ENCODE data around the gene LAYN. TPM values are rescaled to one million over a fixed set of nuclear protein-coding genes. Genes with fewer than 3 reads are reported as not detected.

Gene LAYN
- total and polyA plus RNA-seq, 7 donors: 1.4 to 65.8 (median 36.0) TPM

GRCh38 chr11:111521135-111521534, 19.4 kb upstream of the LAYN start:
- 88% methylated on average over 2 of the region's 2 CpGs for WGBS, 2 donors

DNA sequence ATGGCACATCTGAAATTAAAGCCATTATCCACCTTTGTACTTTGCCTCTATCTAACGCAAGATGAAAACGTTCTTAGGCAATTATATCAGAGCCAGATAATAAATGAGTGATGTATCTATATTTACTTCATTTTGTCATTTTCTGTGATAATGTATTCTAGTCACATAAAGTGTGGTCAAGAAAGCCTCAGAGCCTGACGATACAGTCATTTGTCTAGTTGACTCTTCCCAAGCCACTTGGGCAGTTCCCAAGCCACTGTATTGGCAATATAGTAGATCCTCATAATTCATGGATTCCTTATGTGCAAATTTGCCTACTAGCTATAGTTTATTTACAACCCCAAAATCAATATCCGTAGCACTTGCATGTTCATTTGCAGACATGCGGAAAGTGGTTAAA, 18.1 kb upstream of the LAYN start:
- no peak for TF ChIP-seq POLR2AphosphoS5 (IDR thresholded peaks at IDR 0.05)
- TF ChIP-seq EP300 (IDR thresholded peaks at IDR 0.05): no peak
- no peak for TF ChIP-seq POLR2A (IDR thresholded peaks at IDR 0.05)
- TF ChIP-seq, protein P1, sequence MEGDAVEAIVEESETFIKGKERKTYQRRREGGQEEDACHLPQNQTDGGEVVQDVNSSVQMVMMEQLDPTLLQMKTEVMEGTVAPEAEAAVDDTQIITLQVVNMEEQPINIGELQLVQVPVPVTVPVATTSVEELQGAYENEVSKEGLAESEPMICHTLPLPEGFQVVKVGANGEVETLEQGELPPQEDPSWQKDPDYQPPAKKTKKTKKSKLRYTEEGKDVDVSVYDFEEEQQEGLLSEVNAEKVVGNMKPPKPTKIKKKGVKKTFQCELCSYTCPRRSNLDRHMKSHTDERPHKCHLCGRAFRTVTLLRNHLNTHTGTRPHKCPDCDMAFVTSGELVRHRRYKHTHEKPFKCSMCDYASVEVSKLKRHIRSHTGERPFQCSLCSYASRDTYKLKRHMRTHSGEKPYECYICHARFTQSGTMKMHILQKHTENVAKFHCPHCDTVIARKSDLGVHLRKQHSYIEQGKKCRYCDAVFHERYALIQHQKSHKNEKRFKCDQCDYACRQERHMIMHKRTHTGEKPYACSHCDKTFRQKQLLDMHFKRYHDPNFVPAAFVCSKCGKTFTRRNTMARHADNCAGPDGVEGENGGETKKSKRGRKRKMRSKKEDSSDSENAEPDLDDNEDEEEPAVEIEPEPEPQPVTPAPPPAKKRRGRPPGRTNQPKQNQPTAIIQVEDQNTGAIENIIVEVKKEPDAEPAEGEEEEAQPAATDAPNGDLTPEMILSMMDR (IDR thresholded peaks at IDR 0.05): no peak
- Histone ChIP-seq H3K27me3 (no peaks in the 10 kb centered on the region), H3K4me1 (no peaks in the 10 kb centered on the region), H3K36me3 (no peaks in the 10 kb centered on the region), H3K27ac (no peak overlapping the region), H3K4me3 (no peak overlapping the region), H3K9me3 (no peaks in the 10 kb centered on the region)
- intact Hi-C loops (cut with DNase I): no loop called here
- DNase-seq: no peak
- WGBS, 2 donors: 86 to 90% methylated on average over 5 of the region's 5 CpGs

More at GRCh38 chr11:111521135-111521534, 19.4 kb upstream of the LAYN start:
- intact Hi-C loops (cut with DNase I): no loop called here
- no peaks in the 10 kb centered on the region for H3K9me3 ChIP-seq
- no peak for DNase-seq
- no peak for TF ChIP-seq POLR2AphosphoS5 (IDR thresholded peaks at IDR 0.05)
- H3K4me1 ChIP-seq: no peaks in the 10 kb centered on the region
- H3K4me3 ChIP-seq: no peak overlapping the region
- H3K27me3 ChIP-seq: no peaks in the 10 kb centered on the region
- no peak overlapping the region for H3K27ac ChIP-seq
- no peaks in the 10 kb centered on the region for H3K36me3 ChIP-seq

DNA sequence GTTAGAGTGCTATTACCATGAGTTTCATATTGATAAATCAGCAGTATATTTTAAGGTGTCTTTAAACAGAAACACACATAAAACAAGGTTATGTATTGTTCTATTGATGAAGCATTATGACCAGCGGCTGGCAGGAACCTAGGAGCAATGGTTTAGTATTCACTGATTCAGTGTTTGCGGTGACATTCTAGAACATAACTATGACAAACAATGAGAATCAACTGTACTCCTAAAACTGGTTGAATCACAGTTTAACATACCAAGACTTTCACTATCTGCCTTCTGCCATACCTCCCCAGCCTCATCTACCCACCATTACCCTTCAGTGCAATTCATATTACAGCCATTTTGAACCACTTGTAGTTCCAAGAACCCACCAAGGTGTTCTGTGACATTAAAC, 17.2 kb upstream of the LAYN start:
- DNase-seq: no peak
- intact Hi-C loops (cut with DNase I): no loop called here
- H3K4me1 ChIP-seq: no peaks in the 10 kb centered on the region
- H3K4me3 ChIP-seq: no peak overlapping the region
- no peaks in the 10 kb centered on the region for H3K9me3 ChIP-seq
- H3K36me3 ChIP-seq: no peaks in the 10 kb centered on the region
- 88 to 96% methylated on average over 2 of the region's 2 CpGs for WGBS, 2 donors
- H3K27ac ChIP-seq: no peak overlapping the region
- no peaks in the 10 kb centered on the region for H3K27me3 ChIP-seq
- TF ChIP-seq, protein P1 (IDR thresholded peaks at IDR 0.05): no peak
- TF ChIP-seq EP300 (IDR thresholded peaks at IDR 0.05) (no peak), POLR2AphosphoS5 (IDR thresholded peaks at IDR 0.05) (no peak), POLR2A (IDR thresholded peaks at IDR 0.05) (no peak)

DNA sequence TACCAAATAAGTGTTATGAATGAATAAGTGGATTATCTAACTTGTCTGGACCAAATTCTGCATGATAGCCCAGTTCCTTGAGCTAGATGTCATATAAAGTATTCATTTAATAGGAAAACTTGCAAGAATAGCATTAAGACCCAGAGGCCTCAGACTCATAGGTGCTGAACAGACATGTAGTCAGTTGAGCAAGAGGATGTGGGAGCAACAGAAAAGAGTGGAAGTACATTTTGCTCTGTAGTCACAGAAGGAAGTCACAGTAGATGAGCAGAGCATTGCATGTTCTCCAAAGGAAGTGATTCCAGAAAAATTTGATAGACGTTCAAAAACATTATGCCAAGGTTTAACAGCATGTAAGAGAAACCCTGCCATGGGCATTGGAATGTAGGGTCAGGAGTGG, 16.5 kb upstream of the LAYN start:
- Histone ChIP-seq H3K4me3 (no peak overlapping the region), H3K4me1 (no peaks in the 10 kb centered on the region), H3K36me3 (no peaks in the 10 kb centered on the region), H3K9me3 (no peaks in the 10 kb centered on the region), H3K27ac (no peak overlapping the region), H3K27me3 (no peaks in the 10 kb centered on the region)
- 61 to 78% methylated on average over 1 of the region's 1 CpG for WGBS, 2 donors
- intact Hi-C loops (cut with DNase I): no loop called here
- no peak for DNase-seq
- TF ChIP-seq POLR2A (IDR thresholded peaks at IDR 0.05) (no peak), POLR2AphosphoS5 (IDR thresholded peaks at IDR 0.05) (no peak), EP300 (IDR thresholded peaks at IDR 0.05) (no peak)
- TF ChIP-seq, protein P1 (IDR thresholded peaks at IDR 0.05): no peak

DNA sequence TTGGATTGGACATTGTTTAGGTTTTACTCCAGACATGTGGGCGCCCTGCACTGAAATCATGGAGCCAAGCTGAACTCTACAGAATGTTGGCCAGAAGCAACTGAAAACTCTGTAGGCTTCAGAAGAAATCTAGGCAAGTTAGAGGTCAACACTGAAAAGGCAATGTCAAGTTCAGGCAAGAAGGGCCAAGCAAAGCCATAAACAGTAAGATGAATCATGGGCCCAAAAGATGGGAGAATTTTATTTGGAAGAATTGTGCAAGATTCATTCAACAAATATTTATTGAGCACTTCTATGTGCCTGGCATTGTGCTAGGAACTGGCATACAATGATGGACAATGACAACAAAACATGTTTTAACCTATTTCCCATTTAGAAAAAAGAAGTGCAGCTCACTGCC, 15.1 kb upstream of the LAYN start:
- no peak for TF ChIP-seq POLR2A (IDR thresholded peaks at IDR 0.05)
- TF ChIP-seq EP300 (IDR thresholded peaks at IDR 0.05): no peak
- no peak for TF ChIP-seq POLR2AphosphoS5 (IDR thresholded peaks at IDR 0.05)
- Histone ChIP-seq H3K36me3 (no peaks in the 10 kb centered on the region), H3K27me3 (no peaks in the 10 kb centered on the region), H3K9me3 (no peaks in the 10 kb centered on the region), H3K4me1 (no peaks in the 10 kb centered on the region), H3K4me3 (no peak overlapping the region), H3K27ac (no peak overlapping the region)
- intact Hi-C loops (cut with DNase I): no loop called here
- WGBS, 2 donors: 93 to 96% methylated on average over 1 of the region's 1 CpG
- no peak for DNase-seq

DNA sequence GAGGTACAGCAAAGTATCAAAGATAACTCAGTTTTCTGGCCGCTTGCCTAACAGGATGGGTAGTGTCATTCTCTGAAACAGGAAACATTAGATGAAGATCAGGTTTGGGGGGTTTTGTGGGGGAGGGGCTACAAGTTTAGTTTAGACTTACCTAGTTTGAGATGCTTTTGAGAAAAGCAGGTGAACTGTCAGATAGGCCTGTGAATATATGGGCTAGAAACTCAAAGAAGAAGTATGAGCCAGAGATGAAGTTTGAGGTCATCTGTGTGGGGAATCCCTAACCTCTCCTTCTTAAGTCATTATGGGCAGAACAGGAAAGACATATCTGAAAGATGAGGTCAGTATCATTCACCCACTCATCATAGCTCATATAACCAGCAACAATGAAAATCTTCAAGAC, 14.0 kb upstream of the LAYN start:
- H3K4me1 ChIP-seq: peaks cover 0 to under 1% (median 0%) of the 10 kb centered on the region in 4 donors
- H3K27me3 ChIP-seq: no peaks in the 10 kb centered on the region
- intact Hi-C loops (cut with DNase I): no loop called here
- H3K27ac ChIP-seq: no peak overlapping the region
- 76 to 81% methylated on average over 1 of the region's 1 CpG for WGBS, 2 donors
- no peak overlapping the region for H3K4me3 ChIP-seq
- no peaks in the 10 kb centered on the region for H3K36me3 ChIP-seq
- no peak for DNase-seq
- TF ChIP-seq POLR2A (IDR thresholded peaks at IDR 0.05) (no peak), POLR2AphosphoS5 (IDR thresholded peaks at IDR 0.05) (no peak), EP300 (IDR thresholded peaks at IDR 0.05) (no peak)
- TF ChIP-seq, protein P1 (IDR thresholded peaks at IDR 0.05): no peak
- no peaks in the 10 kb centered on the region for H3K9me3 ChIP-seq
